SK-N-SH (cell line): Measurements from ENCODE around the gene NR2F1-AS1. TPM values are rescaled to one million over a fixed set of nuclear protein-coding genes. Genes with fewer than 3 reads are reported as not detected.

Experiments
- CTCF ChIA-PET: fragments of 300-600, 350-600 bp; formaldehyde crosslinking; extraction: SDS; loops from one replicate; lab custom pipeline; 2021; lab: Yijun Ruan, JAX
- POLR2A ChIA-PET: fragments of 350-600 bp; sonication (Branson Sonifier 250); formaldehyde crosslinking; extraction: SDS; loops from one replicate; lab custom pipeline; 2020; ENCODE audit warnings: antibody characterized with exemption, inconsistent platforms; lab: Yijun Ruan, JAX
- DNase-seq: peaks from one replicate; pipeline ENCODE4 v3.0.0; 2012
- H2AFZ ChIP-seq: fragments of 200-600 bp; sonication (generic); 2 replicates; pipeline ENCODE4 v1.8.1; 2016; ENCODE audit warnings: antibody characterized with exemption, mild to moderate bottlenecking, low read depth
- H3F3A ChIP-seq: fragments of 200-600 bp; sonication (generic); replicated peaks from 2 replicates; pipeline ENCODE3; 2016; ENCODE audit warnings: antibody characterized with exemption, mild to moderate bottlenecking; ENCODE audit not compliant: insufficient read depth
- H3K27ac ChIP-seq, 2 experiments: fragments of 200-500 bp in 1 of 2; fragments of 200-600 bp in 1 of 2; sonication (Bioruptor generic) in 1 of 2; sonication (generic), shearing (Covaris generic) in 1 of 2; 2 replicates each; pipeline versions ENCODE4 v1.5.1 to v1.6.1; 2014 to 2016; ENCODE audit warnings: low read depth in 2 of 2, inconsistent platforms in 1 of 2, low read length in 1 of 2, mild to moderate bottlenecking in 1 of 2, mixed read lengths in 1 of 2
- H3K27me3 ChIP-seq: fragments of 200-600 bp; sonication (generic), shearing (Covaris generic); 2 replicates; pipeline ENCODE4 v1.6.1; 2016; ENCODE audit warnings: mixed run types; ENCODE audit not compliant: insufficient read depth
- H3K36me3 ChIP-seq, 2 experiments: fragments of 200-500 bp in 1 of 2; fragments of 200-600 bp in 1 of 2; sonication (Bioruptor generic) in 1 of 2; sonication (generic) in 1 of 2; replicated peaks in 1 of 2; 2 replicates each; pipeline versions ENCODE3 to v1.5.1; 2014 to 2016; ENCODE audit warnings: low read length in 1 of 2, mild to moderate bottlenecking in 1 of 2; ENCODE audit not compliant: insufficient read depth in 2 of 2, control insufficient read depth in 1 of 2
- H3K4me1 ChIP-seq, 2 experiments: fragments of 200-500 bp in 1 of 2; fragments of 200-600 bp in 1 of 2; sonication (Bioruptor generic) in 1 of 2; sonication (generic), shearing (Covaris generic) in 1 of 2; 2 replicates each; pipeline versions ENCODE4 v1.5.1 to v1.6.1; 2014 to 2016; ENCODE audit warnings: low read depth in 1 of 2, low read length in 1 of 2, mixed run types in 1 of 2; ENCODE audit not compliant: insufficient read depth in 2 of 2, control insufficient read depth in 1 of 2
- H3K4me2 ChIP-seq: fragments of 200-600 bp; sonication (generic), shearing (Covaris generic); 2 replicates; pipeline ENCODE4 v1.6.1; 2017; ENCODE audit warnings: mixed run types
- H3K4me3 ChIP-seq, 2 experiments: fragments of 200-500 bp in 1 of 2; fragments of 200-600 bp in 1 of 2; sonication (Bioruptor generic) in 1 of 2; sonication (generic), shearing (Covaris generic) in 1 of 2; 2 replicates each; pipeline versions ENCODE4 v1.5.1 to v1.8.1; 2014 to 2016; ENCODE audit warnings: low read depth in 2 of 2, inconsistent platforms in 1 of 2, low read length in 1 of 2, mild to moderate bottlenecking in 1 of 2, mixed read lengths in 1 of 2, moderate library complexity in 1 of 2
- H3K79me2 ChIP-seq: fragments of 200-600 bp; sonication (generic); 2 replicates; pipeline ENCODE4 v1.8.1; 2017; ENCODE audit warnings: mild to moderate bottlenecking; ENCODE audit not compliant: insufficient read depth
- H3K9ac ChIP-seq: fragments of 200-600 bp; sonication (generic); 2 replicates; pipeline ENCODE4 v1.6.1; 2017; ENCODE audit warnings: mixed run types
- H3K9me2 ChIP-seq: fragments of 200-600 bp; sonication (generic); 2 replicates; pipeline ENCODE4 v1.6.1; 2017; ENCODE audit warnings: mixed run types
- H3K9me3 ChIP-seq: fragments of 200-600 bp; sonication (generic); 2 replicates; pipeline ENCODE4 v1.6.1; 2017; ENCODE audit warnings: mixed run types, mild to moderate bottlenecking, moderate library complexity
- H4K20me1 ChIP-seq: fragments of 200-600 bp; sonication (generic); 2 replicates; pipeline ENCODE4 v1.6.1; 2017; ENCODE audit warnings: mild to moderate bottlenecking, mixed run types; ENCODE audit not compliant: insufficient read depth
- ELF1 ChIP-seq: IDR thresholded peaks from 2 replicates; pipeline ENCODE4 v1.4.0; 2012
- EP300 ChIP-seq, 2 experiments: IDR thresholded peaks; 2 replicates each; pipeline versions ENCODE4 v1.4.0 to v1.6.1; 2012; ENCODE audit warnings: borderline replicate concordance in 1 of 2, low read depth in 1 of 2, low read length in 1 of 2
- EZH2phosphoT487 ChIP-seq: fragments of 200-600 bp; sonication (generic); IDR thresholded peaks from 2 replicates; pipeline ENCODE4 v1.6.1; 2017; ENCODE audit warnings: low read depth, mixed run types, mild to moderate bottlenecking, antibody characterized with exemption, moderate library complexity, borderline replicate concordance
- GABPA ChIP-seq: IDR thresholded peaks from 2 replicates; pipeline ENCODE4 v1.4.0; 2012; ENCODE audit warnings: low read depth, mild to moderate bottlenecking
- GATA2 ChIP-seq: sonication (generic); formaldehyde crosslinking; IDR thresholded peaks from 2 replicates; pipeline ENCODE4 v1.5.0; 2020; ENCODE audit warnings: mild to moderate bottlenecking, missing genetic modification reagents
- IRF3 ChIP-seq: fragments of 150-350 bp; IDR thresholded peaks from 2 replicates; pipeline ENCODE4 v1.6.1; 2016; ENCODE audit warnings: mild to moderate bottlenecking, low read depth, low read length
- MAX ChIP-seq: IDR thresholded peaks from 2 replicates; pipeline ENCODE4 v1.4.0; 2012; ENCODE audit warnings: low read depth
- MXI1 ChIP-seq: IDR thresholded peaks from 2 replicates; pipeline ENCODE4 v1.6.1; 2012; ENCODE audit warnings: mild to moderate bottlenecking, low read depth, low read length, improper control_type of control experiment
- NRF1 ChIP-seq: IDR thresholded peaks from 2 replicates; pipeline ENCODE4 v1.6.1; 2012; ENCODE audit warnings: low read depth, mild to moderate bottlenecking, low read length
- PBX3 ChIP-seq: IDR thresholded peaks from 2 replicates; pipeline ENCODE4; 2012
- RCOR1 ChIP-seq: fragments of 150-350 bp; IDR thresholded peaks from 2 replicates; pipeline ENCODE4 v1.6.1; 2017; ENCODE audit warnings: antibody characterized with exemption, low read length
- REST ChIP-seq: IDR thresholded peaks from 2 replicates; pipeline ENCODE4 v1.6.1; 2012; ENCODE audit warnings: mild to moderate bottlenecking, low read depth, low read length, moderate library complexity
- RFX5 ChIP-seq: IDR thresholded peaks from 2 replicates; pipeline ENCODE4 v1.6.1; 2012; ENCODE audit warnings: mild to moderate bottlenecking, improper control_type of control experiment, low read length
- SIN3A ChIP-seq: IDR thresholded peaks from 2 replicates; pipeline ENCODE4 v1.6.1; 2012; ENCODE audit warnings: low read depth, mild to moderate bottlenecking, low read length, moderate library complexity, borderline replicate concordance
- TCF12 ChIP-seq: IDR thresholded peaks from 2 replicates; pipeline ENCODE4 v1.4.0; 2012
- TEAD4 ChIP-seq: IDR thresholded peaks from 2 replicates; pipeline ENCODE4 v1.4.0; 2012; ENCODE audit warnings: mild to moderate bottlenecking, borderline replicate concordance; ENCODE audit not compliant: insufficient read depth
- USF1 ChIP-seq: IDR thresholded peaks from 2 replicates; pipeline ENCODE4 v1.4.0; 2012; ENCODE audit warnings: low read depth, borderline replicate concordance
- WGBS: methylation state at CpG from one replicate; pipeline ENCODE4 v1.1.6; 2017; ENCODE audit warnings: low lambda C conversion rate; 5-methylcytosine and 5-hydroxymethylcytosine counted together
- polyA plus RNA-seq, 3 experiments: library from polyadenylated mRNA; depleted of rRNA; stranded (reverse); fragments of >200 nt; gene quantifications; 2 replicates each; pipeline ENCODE4 v1.2.3, GENCODE V29; 2012

The NR2F1-AS1 gene
- polyA plus RNA-seq, 1 of the 3 experiments (the other 2 are of a cell fraction) = 7.4 TPM

- Histone ChIP-seq H3K9me3 (no peaks in the 10 kb centered on the region), H4K20me1 (no peaks in the 10 kb centered on the region), H2AFZ (no peak overlapping the region), H3K36me3 (no peaks in the 10 kb centered on the region), H3K9me2 (no peaks in the 10 kb centered on the region), H3K79me2 (no peaks in the 10 kb centered on the region), H3K4me3 (peak overlapping the region; percentile 31 to 61; a peak in 3 of 4 replicates), H3F3A (peaks cover 12% of the 10 kb centered on the region), H3K27ac (no peak overlapping the region), H3K9ac (no peak overlapping the region), H3K4me1 (peaks cover 0 to 13% of the 10 kb centered on the region in 2 experiments; a peak in 3 of 4 replicates), H3K27me3 (peaks cover 6% of the 10 kb centered on the region), H3K4me2 (peak overlapping the region; percentile 88)
- ChIA-PET POLR2A (interaction anchor here (1.2 kb wide), 1 partner anchor 189 kb away, joined by 3 read pairs; no protein-coding TSS in a partner anchor), CTCF (interaction anchor here (0.6 to 3.0 kb wide), 8 partner anchors 8 to 1282 kb away, joined by 3 to 28 read pairs (median 4); partner anchors contain the start of gene NR2F1)
- TF ChIP-seq GATA2 (no peak), EP300 (IDR thresholded peaks at IDR 0.05; ENCODE audit: borderline replicate concordance in 1 of 2, low read depth in 1 of 2, low read length in 1 of 2) (no peak), NRF1 (no peak), RCOR1 (no peak), GABPA (no peak), IRF3 (no peak), RFX5 (no peak), MAX (no peak), EZH2phosphoT487 (no peak), TCF12 (no peak), USF1 (no peak), SIN3A (no peak), MXI1 (no peak), REST (no peak), ELF1 (no peak), PBX3 (no peak), TEAD4 (no peak)
- WGBS = 81% methylated on average over 9 of the region's 9 CpGs
- DNase-seq = no peak
These were observed 30.4 kb upstream of the NR2F1-AS1 start for GRCh38 chr5:93611273-93611975.
